ENCODE data around the gene SCYGR1.
"Not testable (repeated sequence)": the region's sequence is repeated elsewhere in the genome, so short reads cannot be mapped to it uniquely, and the experiment has no call there.

The SCYGR1 gene, protein sequence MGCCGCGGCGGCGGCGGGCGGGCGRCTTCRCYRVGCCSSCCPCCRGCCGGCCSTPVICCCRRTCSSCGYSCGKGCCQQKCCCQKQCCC

DNA sequence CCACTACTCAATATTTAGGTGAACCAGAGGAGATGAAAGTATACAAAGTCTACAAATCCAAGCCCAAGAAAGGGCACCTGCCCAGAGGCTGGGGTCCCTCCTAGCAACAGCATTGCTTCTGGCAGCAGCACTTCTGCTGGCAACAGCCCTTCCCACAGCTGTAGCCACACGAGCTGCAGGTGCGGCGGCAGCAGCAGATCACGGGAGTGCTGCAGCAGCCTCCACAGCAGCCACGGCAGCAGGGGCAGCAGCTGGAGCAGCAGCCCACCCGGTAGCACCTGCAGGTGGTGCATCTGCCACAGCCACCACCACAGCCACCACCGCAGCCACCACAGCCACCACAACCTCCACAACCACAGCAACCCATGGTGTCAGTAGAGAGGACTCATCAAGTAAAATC lies at the start of gene SCYGR1:
TSS of gene SCYGR1 (minus strand) at position 367 of the 400 bp plus-strand sequence. CDS start at position 367, 0 bp downstream.
- DNase-seq (ENCODE audit: low spot score), result not testable (repeated sequence)

DNA sequence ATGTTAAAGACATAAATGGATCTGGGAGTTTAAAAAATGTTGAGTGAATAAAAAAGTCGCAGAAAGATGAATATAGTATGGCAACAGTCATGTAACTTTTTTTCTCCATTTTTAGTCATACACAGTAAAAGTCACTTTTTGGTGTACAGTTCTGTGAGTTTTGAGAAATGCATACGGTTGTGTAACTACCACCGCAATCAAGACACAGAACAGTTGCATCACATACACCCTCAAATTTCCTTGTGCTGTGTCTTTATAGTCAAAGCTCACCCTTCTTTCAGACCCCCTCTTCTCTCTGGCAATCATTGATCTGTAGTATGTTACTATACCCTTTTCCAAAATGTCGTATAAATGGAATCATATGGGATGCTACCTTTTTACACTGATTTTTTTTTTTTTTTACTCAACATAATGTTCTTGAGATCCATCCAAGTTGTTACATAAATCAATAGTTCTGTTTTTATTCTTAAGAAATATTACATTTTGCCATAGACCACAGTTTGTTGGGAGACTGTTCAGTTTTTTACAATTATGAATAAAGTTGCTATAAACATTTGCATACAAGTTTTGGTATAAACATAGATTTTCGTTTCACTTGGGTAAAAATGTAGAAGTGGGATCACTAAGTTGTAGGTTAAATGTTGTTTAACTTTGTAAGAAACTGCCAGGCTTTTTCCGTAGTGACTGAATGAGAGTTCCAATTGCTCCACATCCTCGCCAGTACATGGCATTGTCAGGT lies 48.9 kb upstream of the SCYGR1 start:
- DNase-seq (ENCODE audit: low spot score), result no peak

DNA sequence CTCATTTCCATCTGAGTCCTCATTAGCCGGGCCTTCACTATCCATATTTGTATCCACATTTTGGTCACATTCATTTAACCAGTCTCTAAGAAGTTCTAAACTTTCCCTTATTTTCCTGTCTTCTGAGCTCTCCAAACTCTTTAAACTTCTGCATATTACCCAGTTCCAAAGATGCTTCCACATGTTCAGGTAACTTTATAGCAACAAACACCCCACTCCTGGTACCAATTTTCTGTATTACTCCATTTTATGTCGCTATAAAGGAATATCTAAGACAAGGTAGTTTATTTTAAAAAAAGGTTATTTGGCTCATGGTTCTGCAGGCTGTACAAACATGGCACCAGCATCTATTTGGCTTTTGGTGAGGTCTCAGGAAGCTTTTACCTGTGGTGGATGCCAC lies 45.4 kb upstream of the SCYGR1 start:
- DNase-seq (ENCODE audit: low spot score), result no peak

DNA sequence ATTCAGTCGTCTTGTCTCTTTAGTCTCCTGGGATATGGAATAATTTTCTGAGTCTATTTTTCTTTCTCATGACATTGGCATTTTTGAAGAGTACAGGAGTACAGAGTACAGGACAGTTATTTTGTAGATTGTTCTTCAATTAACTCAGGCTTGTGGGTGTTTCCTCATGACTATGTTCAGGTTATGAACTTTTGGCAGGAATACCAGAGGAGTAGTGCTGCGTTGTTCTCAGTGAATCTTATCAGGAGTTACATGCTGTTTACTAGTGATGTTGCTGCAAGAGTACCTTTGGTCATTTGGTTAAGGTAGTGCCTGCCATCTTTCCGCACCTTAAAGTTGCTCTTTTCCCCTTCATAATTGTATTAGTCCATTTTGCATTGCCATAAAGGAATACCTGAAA lies 42.9 kb upstream of the SCYGR1 start:
- no peak for DNase-seq (ENCODE audit: low spot score)

DNA sequence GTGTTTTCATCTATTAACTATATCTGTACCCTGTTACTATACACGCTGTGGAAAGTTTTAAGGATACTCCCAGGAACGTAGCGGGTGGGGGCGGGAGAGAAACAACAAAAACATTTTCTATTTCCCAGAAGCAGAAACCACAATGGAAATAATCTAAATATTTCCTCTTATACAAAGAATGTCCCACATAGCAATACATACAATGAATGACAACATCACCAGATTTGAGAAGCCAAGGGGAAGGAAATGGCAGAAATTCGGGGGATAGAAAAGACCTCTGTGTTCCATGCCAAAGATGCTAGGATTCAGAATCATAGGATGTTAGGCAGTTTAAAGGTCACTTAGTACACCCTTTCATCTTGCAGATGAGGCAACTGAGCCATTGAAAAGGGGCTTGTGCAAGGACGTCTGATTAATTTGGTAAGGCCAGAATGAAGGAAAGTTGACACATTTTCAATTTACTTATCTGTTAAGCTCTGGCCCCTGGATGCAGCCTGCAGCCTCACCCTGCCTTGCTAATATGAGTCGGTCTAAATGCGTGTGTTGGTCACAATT lies 41.1 kb upstream of the SCYGR1 start:
- no peak for DNase-seq (ENCODE audit: low spot score)

DNA sequence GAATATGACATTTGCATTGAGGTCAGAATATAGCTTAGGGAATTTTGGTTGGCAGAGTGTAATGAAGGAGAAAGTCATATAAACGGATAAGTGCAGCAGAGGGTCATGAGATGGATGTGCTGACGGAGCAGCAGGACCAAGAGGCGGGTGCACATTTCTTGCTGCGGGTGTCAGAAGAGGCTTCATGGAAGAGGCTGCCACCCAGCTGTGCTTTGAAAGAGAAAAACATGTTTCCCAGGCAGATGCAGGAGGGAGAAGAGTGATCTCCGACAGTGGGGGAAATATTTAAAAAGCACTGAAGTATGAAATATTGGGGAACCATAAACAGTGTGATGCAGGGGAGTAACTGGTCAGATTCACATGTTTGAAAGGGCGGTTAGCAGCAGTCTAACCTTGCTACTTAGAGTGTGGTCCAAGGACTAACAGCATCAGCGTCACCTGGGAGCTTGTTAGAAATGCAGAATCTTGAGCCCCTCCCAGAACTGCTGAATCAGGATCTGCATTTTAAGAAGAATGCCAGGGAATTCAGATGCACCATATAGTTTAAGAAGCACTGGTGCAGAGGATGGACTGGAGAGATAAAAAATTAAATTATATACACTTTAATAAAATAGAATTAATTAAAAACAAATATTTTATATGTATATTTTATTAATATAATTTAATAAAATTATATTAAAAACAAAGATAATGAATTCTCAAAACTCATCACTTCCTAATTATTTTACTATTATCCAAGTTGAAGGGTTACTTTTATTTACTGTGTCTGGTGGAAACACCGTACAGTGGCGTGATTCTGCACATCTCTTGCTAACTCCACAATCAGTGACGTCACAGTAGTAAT lies 36.1 kb upstream of the SCYGR1 start:
- DNase-seq (ENCODE audit: low spot score), result no peak

DNA sequence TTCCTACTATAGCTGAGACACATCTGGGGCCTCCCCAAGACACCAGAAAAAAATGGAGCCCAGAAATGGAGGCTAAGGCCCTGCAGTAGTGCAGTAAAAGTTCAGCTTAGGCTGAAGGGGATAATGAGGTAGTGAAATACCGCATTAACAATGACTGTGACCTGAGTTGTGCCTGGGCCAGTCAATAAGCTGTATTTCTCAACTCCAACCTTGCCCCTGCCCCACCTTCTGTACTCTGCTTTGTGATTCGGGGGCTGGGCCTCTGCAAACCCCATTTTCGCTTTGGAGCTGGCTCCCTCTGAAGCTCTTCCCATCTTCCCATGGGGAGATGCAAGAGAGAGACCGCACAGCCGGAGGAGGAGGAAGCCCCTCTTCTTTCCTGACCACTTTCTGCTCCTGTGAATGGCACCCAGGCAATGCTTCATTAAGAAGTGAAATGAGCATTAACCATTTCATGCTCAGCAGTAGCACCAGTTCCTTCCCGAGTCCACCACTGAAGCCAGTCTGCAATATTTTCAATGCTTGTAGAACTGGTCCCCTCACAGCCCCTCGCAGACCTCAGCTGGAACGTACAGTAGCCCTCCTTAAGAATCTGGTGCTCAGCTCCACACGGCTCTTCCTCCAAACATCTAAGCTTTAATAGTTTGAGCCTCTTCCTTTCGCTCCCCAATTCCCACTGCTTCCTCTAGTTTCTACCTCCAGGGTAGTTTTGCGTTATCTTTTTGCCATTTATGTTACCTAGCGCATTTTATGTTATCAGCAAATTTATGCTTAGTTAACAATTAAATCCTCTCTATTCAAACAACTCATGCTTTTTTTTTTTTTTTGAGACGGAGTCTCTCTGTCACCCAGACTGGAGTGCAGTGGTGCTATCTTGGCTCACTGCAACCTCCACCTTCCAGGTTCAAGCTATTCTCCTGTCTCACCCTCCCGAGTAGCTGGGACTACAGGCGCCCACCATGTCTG lies 32.6 kb upstream of the SCYGR1 start:
- DNase-seq (ENCODE audit: low spot score), result no peak

DNA sequence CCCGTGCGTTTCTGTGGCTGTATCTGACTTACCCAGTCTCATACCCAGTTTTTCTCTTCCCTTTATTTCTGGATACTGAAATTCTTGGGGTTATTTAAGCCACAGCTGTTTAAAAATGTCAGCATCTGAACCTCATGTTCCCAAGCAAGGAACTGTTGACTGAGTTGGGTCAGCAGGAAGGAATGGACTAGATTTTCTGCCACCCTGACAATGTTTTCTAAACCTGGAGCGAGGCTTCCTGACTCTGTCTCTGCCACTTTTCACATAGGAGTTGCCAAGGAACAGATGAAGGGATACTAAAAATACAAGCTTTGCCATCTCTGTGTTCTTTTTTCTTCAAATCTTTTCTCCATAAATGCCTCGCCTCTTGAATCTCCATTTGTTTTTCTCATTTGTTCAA lies 29.0 kb upstream of the SCYGR1 start:
- no peak for DNase-seq (ENCODE audit: low spot score)

DNA sequence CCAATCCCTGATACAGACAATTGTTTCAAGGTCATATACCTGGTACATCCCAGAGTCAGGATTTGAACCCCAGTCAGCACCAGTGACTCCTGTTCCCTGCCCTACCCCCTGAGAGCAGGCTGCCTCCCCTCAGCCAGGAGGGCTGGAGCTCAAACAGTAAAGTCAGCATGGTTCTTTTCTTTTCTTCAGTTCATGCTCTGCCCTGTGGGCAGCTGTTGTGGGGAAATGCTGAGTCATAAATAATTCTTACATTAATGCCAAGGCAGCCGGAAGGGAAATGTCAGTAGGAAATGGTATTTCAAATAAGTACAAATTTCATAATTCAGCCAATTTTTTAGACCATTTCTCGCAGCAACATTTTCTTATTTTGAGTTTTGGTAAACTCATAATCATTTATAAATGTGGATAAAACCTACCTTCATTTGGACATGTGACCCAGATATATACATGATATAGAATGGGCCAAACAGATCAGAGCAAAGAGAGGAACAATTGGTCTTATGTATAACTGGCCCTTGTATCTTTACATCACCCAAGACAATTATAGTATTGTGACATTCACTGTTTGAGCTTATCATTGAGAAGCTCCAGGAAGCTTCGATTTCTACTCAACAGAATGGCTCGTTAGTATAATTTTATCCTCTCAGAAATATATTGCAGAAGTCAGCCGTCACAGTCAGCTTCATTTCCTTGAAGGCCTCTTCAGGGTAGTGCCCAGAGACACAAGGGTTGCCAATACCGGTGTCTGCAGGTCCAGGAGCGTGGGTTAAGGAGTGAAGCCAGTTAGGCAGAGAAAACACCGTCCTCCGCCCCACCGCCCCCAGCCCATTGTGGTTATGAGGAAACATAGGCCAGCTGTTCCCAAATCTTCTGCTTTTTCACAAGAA lies 28.0 kb upstream of the SCYGR1 start:
- no peak for DNase-seq (ENCODE audit: low spot score)

DNA sequence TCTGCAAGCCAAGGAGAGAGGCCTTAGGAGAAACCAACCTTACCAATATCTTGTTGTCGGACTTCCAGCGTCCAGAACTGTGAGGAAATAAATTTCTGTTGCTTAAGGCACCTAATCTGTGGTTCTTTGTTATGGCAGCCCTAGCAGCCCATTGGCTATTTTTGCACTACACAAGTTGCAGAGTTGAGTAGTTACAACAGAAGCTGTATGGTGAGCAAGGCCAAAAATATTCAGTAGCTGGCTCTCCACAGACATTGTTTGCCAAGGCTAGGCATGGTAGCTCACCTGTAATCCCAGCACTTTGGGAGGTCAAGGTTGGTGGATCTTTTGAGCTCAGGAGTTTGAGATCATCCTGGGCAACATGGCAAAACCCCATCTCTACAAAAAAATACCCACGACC lies 27.1 kb upstream of the SCYGR1 start:
- DNase-seq (ENCODE audit: low spot score), result no peak

DNA sequence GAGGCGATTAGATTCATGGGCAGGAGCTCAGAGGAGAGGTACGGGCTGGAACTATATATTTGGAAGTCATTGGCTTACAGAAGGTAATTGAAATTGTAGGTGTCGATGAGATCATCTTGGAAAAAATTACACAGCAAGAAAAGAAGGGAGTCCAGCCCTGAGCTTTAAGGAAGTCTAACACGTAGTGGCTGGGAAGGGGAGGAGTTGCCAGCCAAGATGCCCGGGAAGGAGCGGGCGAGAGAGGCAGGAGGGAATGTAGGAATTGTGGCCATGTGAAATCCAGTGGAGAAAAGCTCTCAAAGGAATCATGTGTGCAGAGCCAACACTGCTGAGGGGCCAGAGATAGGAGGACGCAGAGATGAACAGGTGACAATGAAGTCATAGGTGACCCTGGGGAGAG lies 25.6 kb upstream of the SCYGR1 start:
- no peak for DNase-seq (ENCODE audit: low spot score)

DNA sequence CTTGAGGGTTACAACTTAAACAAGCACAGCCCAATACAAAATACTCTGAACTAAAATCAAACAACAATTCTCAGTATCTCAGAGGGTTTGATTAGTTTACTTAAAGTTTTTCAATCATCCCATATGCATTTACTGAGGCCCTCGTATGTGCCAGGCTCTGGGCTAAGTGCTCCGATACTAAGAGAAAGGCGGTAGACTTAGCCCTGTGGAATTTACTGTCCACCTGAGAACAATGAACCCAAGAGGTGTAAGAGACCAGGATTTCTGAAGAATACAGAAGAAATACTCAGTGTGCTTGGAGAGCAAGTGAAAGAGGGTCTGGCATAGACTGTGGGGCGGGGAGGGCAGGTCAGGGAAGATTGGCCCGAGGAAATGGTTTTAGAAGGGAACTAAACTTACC lies 25.1 kb upstream of the SCYGR1 start:
- no peak for DNase-seq (ENCODE audit: low spot score)

DNA sequence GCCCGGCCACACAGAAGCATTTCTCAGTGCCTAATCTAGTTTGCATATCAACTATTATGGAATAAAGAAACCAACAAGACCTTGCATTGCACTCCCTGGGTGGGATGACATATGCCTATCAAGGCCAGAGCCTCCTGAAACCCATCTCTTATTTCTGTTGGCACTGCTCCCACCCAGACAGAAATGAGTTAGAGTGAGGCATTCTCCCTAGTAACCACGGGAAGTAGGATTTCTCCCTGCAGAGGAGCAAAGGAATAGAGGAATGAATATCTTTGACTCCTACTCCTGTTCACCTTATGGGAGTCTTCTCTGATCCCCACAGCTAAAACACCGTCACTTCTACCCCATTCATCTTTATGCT lies 24.2 kb upstream of the SCYGR1 start:
- no peak for DNase-seq (ENCODE audit: low spot score)

DNA sequence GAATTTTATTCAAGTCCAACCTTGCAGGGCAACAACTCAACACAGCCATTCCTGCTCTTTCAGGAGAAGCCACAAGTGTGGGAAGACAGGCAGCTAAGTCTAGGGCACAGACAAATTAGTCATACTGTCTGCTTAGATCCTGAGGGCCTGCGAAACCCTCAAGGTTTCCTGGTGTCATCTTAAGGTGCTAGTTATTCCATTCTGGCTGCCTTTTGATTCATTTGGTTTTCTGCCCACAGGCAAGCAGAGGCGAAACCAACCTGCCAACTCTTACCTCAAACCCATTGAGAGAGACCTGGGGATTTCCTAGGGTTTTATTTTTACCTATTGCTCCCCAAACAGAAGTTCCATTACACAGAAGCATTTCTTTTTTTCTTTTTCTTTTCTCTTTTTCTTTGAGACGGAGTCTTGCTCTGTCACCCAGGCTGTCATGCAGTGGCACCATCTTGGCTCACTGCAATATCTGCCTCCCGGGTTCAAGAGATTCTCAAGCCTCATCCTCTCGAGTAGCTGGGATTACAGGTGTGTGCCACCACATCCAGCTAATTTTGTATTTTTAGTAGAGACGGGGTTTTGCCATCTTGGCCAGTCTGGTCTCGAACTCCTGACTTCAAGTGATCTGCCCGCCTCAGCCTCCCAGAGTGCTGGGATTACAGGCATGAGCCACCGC lies 23.7 kb upstream of the SCYGR1 start:
- DNase-seq (ENCODE audit: low spot score), result peak; percentile 23

DNA sequence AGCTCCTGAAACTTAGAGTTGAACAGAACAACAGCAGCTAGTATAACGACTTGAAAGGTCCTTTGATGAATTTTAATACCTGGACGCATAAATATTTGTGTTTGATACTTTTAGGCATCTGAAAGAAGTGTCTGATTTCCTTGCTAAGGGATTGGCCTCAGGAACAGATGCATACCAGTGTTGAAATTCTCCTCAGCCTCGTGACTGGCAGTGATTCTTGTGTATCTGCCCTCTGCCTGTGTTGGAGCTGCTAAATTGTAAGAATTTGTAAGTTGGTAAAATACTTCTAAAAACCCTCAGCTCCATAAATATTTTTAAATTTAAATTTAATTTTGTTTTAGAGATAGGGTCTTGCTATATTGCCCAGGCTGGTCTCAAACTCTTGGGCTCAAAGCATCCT lies 22.4 kb upstream of the SCYGR1 start:
- no peak for DNase-seq (ENCODE audit: low spot score)

DNA sequence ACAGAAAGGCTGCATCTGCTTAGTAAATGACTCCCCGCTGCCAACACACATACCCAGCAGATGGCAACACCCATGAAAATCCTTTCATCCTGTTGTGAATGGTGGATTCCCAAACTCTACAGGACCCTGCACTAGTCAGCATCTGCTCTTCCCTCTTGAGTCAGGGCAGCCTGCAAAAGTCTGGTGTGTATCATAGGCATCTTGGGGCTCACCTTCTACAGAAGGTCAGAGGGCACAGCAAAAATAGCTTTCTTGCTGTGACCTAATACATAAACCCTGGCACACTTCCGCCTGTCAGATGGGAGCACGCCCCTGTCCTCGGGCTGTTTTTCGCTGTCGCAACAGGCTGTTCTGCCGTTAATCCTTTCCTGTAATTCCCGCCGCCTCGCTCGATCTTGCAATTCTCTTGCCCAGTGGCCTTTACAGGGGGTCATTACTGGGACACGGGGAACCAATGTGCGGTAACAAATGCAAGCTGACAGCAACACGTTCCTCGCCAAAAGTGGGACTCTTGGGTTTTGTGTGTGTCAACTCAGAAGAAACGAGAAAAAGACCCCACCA lies 19.9 kb upstream of the SCYGR1 start:
- DNase-seq (ENCODE audit: low spot score), result no peak

DNA sequence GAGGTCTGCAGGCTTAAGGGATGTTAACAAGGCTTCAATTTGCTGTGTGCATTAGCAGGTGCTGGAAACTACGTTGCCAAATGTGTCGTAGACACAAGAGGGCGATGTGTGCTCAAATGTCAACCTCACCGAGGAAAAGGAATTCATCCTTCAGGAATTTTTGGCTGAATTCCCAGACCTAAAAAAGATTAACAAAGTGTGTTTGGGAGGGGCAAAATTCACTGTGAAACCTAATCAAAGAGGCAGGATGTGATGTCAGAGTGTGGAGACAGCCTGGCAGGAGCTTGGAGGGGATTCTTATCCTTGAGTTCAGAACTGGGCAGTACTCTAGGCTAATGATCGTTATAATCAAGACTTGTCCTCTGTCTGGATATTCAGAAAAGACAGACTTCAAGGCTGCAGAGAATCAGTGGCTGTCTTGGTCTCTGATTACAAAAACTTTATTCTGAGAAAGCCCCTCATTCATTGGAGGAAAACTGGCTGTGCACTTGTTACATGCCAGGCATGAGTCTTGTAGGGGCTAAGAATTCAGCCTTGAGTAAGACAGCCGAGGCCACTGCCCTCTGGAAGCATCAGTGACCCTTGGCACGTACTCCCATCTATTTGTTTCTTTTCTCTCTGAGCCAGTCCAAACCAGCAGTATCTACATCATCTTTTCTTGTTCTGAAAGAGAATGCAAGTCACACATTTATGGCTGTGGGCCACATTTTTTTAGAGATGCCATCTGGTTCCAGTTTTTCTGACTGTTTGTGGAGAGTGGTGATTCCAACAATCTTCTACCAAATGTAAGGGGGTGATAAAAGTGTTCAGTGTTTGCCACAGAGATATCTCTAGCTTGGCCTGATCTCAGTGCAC lies 18.7 kb upstream of the SCYGR1 start:
- DNase-seq (ENCODE audit: low spot score), result no peak

DNA sequence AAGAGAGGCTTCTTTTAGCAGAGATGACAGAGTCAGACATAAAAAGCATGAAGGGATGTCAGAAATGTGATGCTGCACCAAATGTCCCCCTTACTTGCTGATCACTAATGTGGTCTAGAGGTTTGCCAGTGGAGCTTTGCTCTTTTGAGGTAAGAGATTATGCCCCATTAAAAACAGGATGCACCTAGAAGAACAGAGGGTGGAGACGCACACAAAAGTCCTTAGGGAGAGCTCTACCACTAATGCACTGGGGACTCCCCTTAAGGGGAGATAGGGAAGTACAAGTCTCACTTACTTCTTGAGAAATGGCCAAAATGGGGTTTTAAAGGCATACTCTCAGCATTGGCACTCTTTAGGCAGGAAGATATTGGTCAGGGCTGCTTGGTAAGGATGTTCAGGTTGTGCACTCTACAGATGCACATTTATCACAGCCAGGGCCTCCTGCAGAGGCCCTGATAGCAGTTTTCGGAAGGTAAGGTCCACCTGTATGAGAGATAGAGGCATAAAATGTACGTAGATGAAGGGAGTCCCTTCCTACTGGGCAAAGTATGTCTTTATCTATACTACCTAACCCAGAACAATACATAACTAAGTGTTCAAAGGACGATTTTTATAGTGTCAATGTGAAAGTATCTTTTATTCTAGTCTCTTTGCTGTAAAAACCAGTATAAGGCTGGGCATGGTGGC lies 17.0 kb upstream of the SCYGR1 start:
- no peak for DNase-seq (ENCODE audit: low spot score)

Data from CD4-positive, alpha-beta T cell treated with Interleukin-15 for 4 hours (primary cell).